ENCODE measurements around the gene SNX15. TPM values are rescaled to one million over a fixed set of nuclear protein-coding genes. Genes with fewer than 3 reads are reported as not detected.
"Not testable (repeated sequence)": the region's sequence is repeated elsewhere in the genome, so short reads cannot be mapped to it uniquely, and the experiment has no call there.

SNX15 gene
- total RNA-seq, 1 donor from 2014 or later = 24.9 TPM

DNA sequence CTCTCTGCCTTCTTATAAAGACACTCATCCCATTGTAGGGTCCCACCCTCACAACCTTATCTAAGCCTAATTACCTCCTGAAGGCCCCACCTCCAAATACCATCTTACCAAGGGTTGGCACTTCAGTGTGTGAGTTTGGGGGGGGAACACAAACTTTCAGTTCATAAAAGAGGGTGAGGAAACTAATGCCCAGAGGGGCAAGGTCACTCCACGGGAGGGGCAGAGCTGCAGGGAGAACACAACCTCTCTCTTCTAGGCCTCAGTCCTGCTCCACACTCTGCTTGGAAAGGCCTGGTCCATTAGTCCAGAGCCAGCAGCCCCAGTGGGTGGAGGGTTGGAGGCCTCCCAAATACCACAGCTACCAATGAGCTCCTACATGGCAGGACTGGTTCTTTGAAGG is 27.8 kb upstream of the SNX15 start:
- H3K27me3 Mint-ChIP-seq (ENCODE audit: low read depth) = no peaks in the 10 kb centered on the region

DNA sequence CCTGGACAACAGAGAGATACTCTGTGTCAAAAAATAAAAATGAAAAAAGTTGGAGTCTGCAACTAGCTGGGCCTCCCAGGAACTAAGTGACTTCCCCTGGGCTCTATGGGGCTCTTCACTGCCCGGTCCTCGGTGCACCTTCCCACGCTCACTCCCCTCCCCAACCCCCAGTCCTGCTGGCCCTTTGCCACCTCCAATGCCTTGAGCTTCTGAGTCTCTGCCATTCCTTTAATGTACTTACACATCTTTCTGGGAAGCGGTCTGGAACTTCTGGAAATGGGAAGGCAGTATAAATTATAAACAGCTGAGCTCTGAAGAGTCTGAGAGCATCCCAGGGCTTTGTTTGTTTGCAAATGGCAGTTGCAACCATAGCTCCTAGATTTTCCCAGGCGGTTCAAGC is 24.5 kb upstream of the SNX15 start:
- no peaks in the 10 kb centered on the region for H3K9me3 Mint-ChIP-seq (ENCODE audit: low read depth)
- H3K4me3 Mint-ChIP-seq (ENCODE audit: unreplicated experiment) = no peak overlapping the region
- H3K4me1 Mint-ChIP-seq (ENCODE audit: low read depth) = peaks cover 9% of the 10 kb centered on the region
- no peak for DNase-seq (ENCODE audit: low spot score)
- H3K27me3 Mint-ChIP-seq (ENCODE audit: low read depth) = no peaks in the 10 kb centered on the region
- TF ChIP-seq, protein P1, sequence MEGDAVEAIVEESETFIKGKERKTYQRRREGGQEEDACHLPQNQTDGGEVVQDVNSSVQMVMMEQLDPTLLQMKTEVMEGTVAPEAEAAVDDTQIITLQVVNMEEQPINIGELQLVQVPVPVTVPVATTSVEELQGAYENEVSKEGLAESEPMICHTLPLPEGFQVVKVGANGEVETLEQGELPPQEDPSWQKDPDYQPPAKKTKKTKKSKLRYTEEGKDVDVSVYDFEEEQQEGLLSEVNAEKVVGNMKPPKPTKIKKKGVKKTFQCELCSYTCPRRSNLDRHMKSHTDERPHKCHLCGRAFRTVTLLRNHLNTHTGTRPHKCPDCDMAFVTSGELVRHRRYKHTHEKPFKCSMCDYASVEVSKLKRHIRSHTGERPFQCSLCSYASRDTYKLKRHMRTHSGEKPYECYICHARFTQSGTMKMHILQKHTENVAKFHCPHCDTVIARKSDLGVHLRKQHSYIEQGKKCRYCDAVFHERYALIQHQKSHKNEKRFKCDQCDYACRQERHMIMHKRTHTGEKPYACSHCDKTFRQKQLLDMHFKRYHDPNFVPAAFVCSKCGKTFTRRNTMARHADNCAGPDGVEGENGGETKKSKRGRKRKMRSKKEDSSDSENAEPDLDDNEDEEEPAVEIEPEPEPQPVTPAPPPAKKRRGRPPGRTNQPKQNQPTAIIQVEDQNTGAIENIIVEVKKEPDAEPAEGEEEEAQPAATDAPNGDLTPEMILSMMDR (IDR thresholded peaks at IDR 0.05) = no peak
- no peak overlapping the region for H3K27ac Mint-ChIP-seq (ENCODE audit: unreplicated experiment)
- no peaks in the 10 kb centered on the region for H3K36me3 Mint-ChIP-seq (ENCODE audit: low read depth)

More for the DNA sequence above, 27.8 kb upstream of the SNX15 start:
- DNase-seq (ENCODE audit: low spot score) = no peak
- no peak overlapping the region for H3K4me3 Mint-ChIP-seq (ENCODE audit: unreplicated experiment)
- H3K4me1 Mint-ChIP-seq (ENCODE audit: low read depth) = peaks cover 5% of the 10 kb centered on the region
- no peak overlapping the region for H3K27ac Mint-ChIP-seq (ENCODE audit: unreplicated experiment)
- H3K36me3 Mint-ChIP-seq (ENCODE audit: low read depth) = no peaks in the 10 kb centered on the region
- TF ChIP-seq, protein P1 (IDR thresholded peaks at IDR 0.05) = no peak
- H3K9me3 Mint-ChIP-seq (ENCODE audit: low read depth) = no peaks in the 10 kb centered on the region

GRCh38 chr11:65003282-65003681 is 24.0 kb upstream of the SNX15 start:
- no peak overlapping the region for H3K27ac Mint-ChIP-seq (ENCODE audit: unreplicated experiment)
- H3K36me3 Mint-ChIP-seq (ENCODE audit: low read depth) = no peaks in the 10 kb centered on the region
- H3K9me3 Mint-ChIP-seq (ENCODE audit: low read depth) = no peaks in the 10 kb centered on the region
- peaks cover 9% of the 10 kb centered on the region for H3K4me1 Mint-ChIP-seq (ENCODE audit: low read depth)
- TF ChIP-seq, protein P1 (IDR thresholded peaks at IDR 0.05) = no peak
- no peak overlapping the region for H3K4me3 Mint-ChIP-seq (ENCODE audit: unreplicated experiment)
- no peak for DNase-seq (ENCODE audit: low spot score)
- no peaks in the 10 kb centered on the region for H3K27me3 Mint-ChIP-seq (ENCODE audit: low read depth)

- not testable (repeated sequence) for H3K27me3 Mint-ChIP-seq (ENCODE audit: low read depth); H3K36me3 Mint-ChIP-seq (ENCODE audit: low read depth); H3K9me3 Mint-ChIP-seq (ENCODE audit: low read depth); H3K4me1 Mint-ChIP-seq (ENCODE audit: low read depth); DNase-seq (ENCODE audit: low spot score); H3K27ac Mint-ChIP-seq (ENCODE audit: unreplicated experiment); H3K4me3 Mint-ChIP-seq (ENCODE audit: unreplicated experiment)
These were observed 23.3 kb upstream of the SNX15 start for GRCh38 chr11:65003968-65004367.

DNA sequence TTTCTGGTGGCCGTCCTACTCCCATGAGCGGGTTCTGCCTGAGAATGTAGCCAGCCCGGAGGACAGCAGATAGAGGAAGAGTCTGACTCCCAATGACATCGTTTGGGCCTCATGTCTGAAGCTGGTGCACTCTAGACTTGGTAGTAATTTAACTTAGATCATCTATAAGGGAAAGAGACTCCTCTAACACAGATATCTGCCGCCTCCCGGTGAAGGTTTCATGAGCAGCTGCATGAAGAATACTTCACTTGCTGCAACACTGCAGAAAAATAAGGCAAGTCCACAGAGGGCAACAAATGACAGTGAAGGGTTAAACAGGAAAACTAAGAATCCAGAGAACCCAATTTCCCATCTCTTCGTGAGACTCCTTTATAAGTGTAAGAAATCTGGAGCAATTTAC is 19.2 kb upstream of the SNX15 start:
- no peak overlapping the region for H3K27ac Mint-ChIP-seq (ENCODE audit: unreplicated experiment)
- H3K9me3 Mint-ChIP-seq (ENCODE audit: low read depth) = no peaks in the 10 kb centered on the region
- H3K4me1 Mint-ChIP-seq (ENCODE audit: low read depth) = peaks cover 11% of the 10 kb centered on the region
- H3K36me3 Mint-ChIP-seq (ENCODE audit: low read depth) = no peaks in the 10 kb centered on the region
- no peaks in the 10 kb centered on the region for H3K27me3 Mint-ChIP-seq (ENCODE audit: low read depth)
- no peak for DNase-seq (ENCODE audit: low spot score)
- no peak overlapping the region for H3K4me3 Mint-ChIP-seq (ENCODE audit: unreplicated experiment)
- TF ChIP-seq, protein P1 (IDR thresholded peaks at IDR 0.05) = no peak

GRCh38 chr11:65008873-65009272 is 18.4 kb upstream of the SNX15 start:
- H3K36me3 Mint-ChIP-seq (ENCODE audit: low read depth) = no peaks in the 10 kb centered on the region
- no peak overlapping the region for H3K27ac Mint-ChIP-seq (ENCODE audit: unreplicated experiment)
- H3K4me1 Mint-ChIP-seq (ENCODE audit: low read depth) = peaks cover 15% of the 10 kb centered on the region
- no peaks in the 10 kb centered on the region for H3K9me3 Mint-ChIP-seq (ENCODE audit: low read depth)
- no peaks in the 10 kb centered on the region for H3K27me3 Mint-ChIP-seq (ENCODE audit: low read depth)
- TF ChIP-seq, protein P1 (IDR thresholded peaks at IDR 0.05) = no peak
- DNase-seq (ENCODE audit: low spot score) = no peak
- no peak overlapping the region for H3K4me3 Mint-ChIP-seq (ENCODE audit: unreplicated experiment)
